ENCODE data around the gene ELAVL4. TPM values are rescaled to one million over a fixed set of nuclear protein-coding genes. Genes with fewer than 3 reads are reported as not detected.

The ELAVL4 gene
- total and polyA plus RNA-seq, 11 donors = 0.08 to 0.37 (median 0.32) TPM; not detected in 8

- peaks cover 0 to 9% (median 0%) of the 10 kb centered on the region in 9 donors for H3K27me3 ChIP-seq
- H3K4me1 ChIP-seq = no peaks in the 10 kb centered on the region
- 47 to 62% (median 52%) methylated on average over 3 of the region's 3 CpGs for WGBS, 4 donors
- no peaks in the 10 kb centered on the region for H3K36me3 ChIP-seq
- DNase-seq (no peak), ATAC-seq (no peak)
- no peaks in the 10 kb centered on the region for H3K9me3 ChIP-seq
- no peak overlapping the region for H3K4me3 ChIP-seq
- intact Hi-C loops (cut with DNase I) = no loop called here
- TF ChIP-seq POLR2A (IDR thresholded peaks at IDR 0.05) (no peak), CTCF (IDR thresholded peaks at IDR 0.05) (no peak)
- no peak overlapping the region for H3K27ac ChIP-seq
These were observed 84.3 kb downstream of the ELAVL4 start for GRCh38 chr1:50193002-50193401.

- peaks cover 0 to 9% (median 0%) of the 10 kb centered on the region in 9 donors for H3K27me3 ChIP-seq
- no peak for ATAC-seq
- H3K4me1 ChIP-seq = no peaks in the 10 kb centered on the region
- no peaks in the 10 kb centered on the region for H3K36me3 ChIP-seq
- DNase-seq = no peak
- 55 to 69% (median 58%) methylated on average over 2 of the region's 2 CpGs for whole genome bisulfite sequencing, 4 donors
- H3K9me3 ChIP-seq = no peaks in the 10 kb centered on the region
- H3K4me3 ChIP-seq = no peak overlapping the region
- intact Hi-C loops (cut with DNase I) = no loop called here
- no peak for TF ChIP-seq POLR2A (IDR thresholded peaks at IDR 0.05)
- no peak for TF ChIP-seq CTCF (IDR thresholded peaks at IDR 0.05)
- no peak overlapping the region for H3K27ac ChIP-seq
These were observed 86.5 kb downstream of the ELAVL4 start for GRCh38 chr1:50195205-50195604.

- peaks cover 0 to 9% (median 0%) of the 10 kb centered on the region in 9 donors for H3K27me3 ChIP-seq
- H3K4me3 ChIP-seq = no peak overlapping the region
- H3K27ac ChIP-seq = no peak overlapping the region
- intact Hi-C loops (cut with DNase I) = no loop called here
- no peaks in the 10 kb centered on the region for H3K9me3 ChIP-seq
- 47 to 63% (median 54%) methylated on average over 1 of the region's 1 CpG for WGBS, 4 donors
- DNase-seq = no peak
- no peak for ATAC-seq
- TF ChIP-seq CTCF (IDR thresholded peaks at IDR 0.05) (no peak), POLR2A (IDR thresholded peaks at IDR 0.05) (no peak)
- no peaks in the 10 kb centered on the region for H3K36me3 ChIP-seq
- no peaks in the 10 kb centered on the region for H3K4me1 ChIP-seq
These were observed 87.4 kb downstream of the ELAVL4 start for GRCh38 chr1:50196081-50196480.

GRCh38 chr1:50197216-50197615, 88.5 kb downstream of the ELAVL4 start:
- H3K9me3 ChIP-seq = no peaks in the 10 kb centered on the region
- peaks cover 0 to 9% (median 0%) of the 10 kb centered on the region in 9 donors for H3K27me3 ChIP-seq
- TF ChIP-seq POLR2A (IDR thresholded peaks at IDR 0.05) (no peak), CTCF (IDR thresholded peaks at IDR 0.05) (no peak)
- H3K36me3 ChIP-seq = no peaks in the 10 kb centered on the region
- H3K27ac ChIP-seq = no peak overlapping the region
- H3K4me3 ChIP-seq = no peak overlapping the region
- intact Hi-C loops (cut with DNase I) = no loop called here
- 82 to 89% (median 86%) methylated on average over 3 of the region's 3 CpGs for WGBS, 4 donors
- H3K4me1 ChIP-seq = no peaks in the 10 kb centered on the region
- DNase-seq (no peak), ATAC-seq (no peak)
